GM12878 (cell line): ENCODE measurements around the gene TIMP3. TPM values are rescaled to one million over a fixed set of nuclear protein-coding genes. Genes with fewer than 3 reads are reported as not detected.

Experiments
- ATAC-seq: fragments of 200-7000 bp; cut with Tn5 transposase; 3 replicates; pipeline ENCODE4 v1.9.1; 2020; ENCODE audit warnings: mild to moderate bottlenecking, moderate library complexity
- BruUV-seq: library from RNA; stranded (reverse); fragments of 400-500 nt; replicated peaks from 2 replicates; lab custom pipeline; 2021; lab: Mats Ljungman, UMichigan
- CTCF ChIA-PET: fragments of 300-600 bp; sonication (Branson Sonifier 250); formaldehyde crosslinking; extraction: SDS; loops from one replicate; lab custom pipeline; 2021; ENCODE audit warnings: inconsistent platforms; lab: Yijun Ruan, JAX
- POLR2A ChIA-PET: fragments of 350-600 bp; formaldehyde crosslinking; extraction: SDS; loops from one replicate; lab custom pipeline; 2021; ENCODE audit warnings: inconsistent platforms; lab: Charles Lee
- RAD21 ChIA-PET: fragments of 300-600 bp; sonication (Branson Sonifier 250); formaldehyde crosslinking; loops from one replicate; lab custom pipeline; 2023; ENCODE audit warnings: antibody characterized with exemption; ENCODE audit not compliant: unreplicated experiment; lab: Charles Lee
- SMC1A ChIA-PET: fragments of 300-600 bp; sonication (Branson Sonifier 250); formaldehyde crosslinking; loops from one replicate; lab custom pipeline; 2023; ENCODE audit not compliant: unreplicated experiment, uncharacterized antibody; lab: Charles Lee
- DNase-seq: peaks from one replicate; pipeline ENCODE4 v3.0.0-alpha.2; 2011; ENCODE audit warnings: low read depth, low spot score
- FAIRE-seq: peaks from 3 replicates; lab custom pipeline; 2011; peaks lifted over from hg19 to GRCh38; lab: Jason Lieb, UNC
- H2AFZ ChIP-seq: 2 replicates; pipeline ENCODE4 v1.6.0; 2011; ENCODE audit warnings: low read depth, low read length, control low read depth; ENCODE audit not compliant: control insufficient read depth
- H3K27ac ChIP-seq: 2 replicates; pipeline ENCODE4 v1.5.1; 2011; ENCODE audit warnings: control low read depth; ENCODE audit not compliant: control insufficient read depth, insufficient read depth
- H3K27me3 ChIP-seq, 2 experiments: replicated peaks in 1 of 2; 2 replicates each; pipeline versions ENCODE4 v1.6.0 to v1.6.1; 2011; ENCODE audit warnings: low read length in 1 of 2; ENCODE audit not compliant: control insufficient read depth in 2 of 2, insufficient read depth in 2 of 2
- H3K36me3 ChIP-seq, 2 experiments: 2 replicates each; pipeline ENCODE4 v1.5.1; 2011; ENCODE audit warnings: low read length in 1 of 2; ENCODE audit not compliant: control insufficient read depth in 2 of 2, insufficient read depth in 2 of 2
- H3K4me1 ChIP-seq: 2 replicates; pipeline ENCODE4 v1.6.1; 2011; ENCODE audit warnings: mild to moderate bottlenecking, low read length, moderate library complexity, mixed read lengths; ENCODE audit not compliant: control insufficient read depth, insufficient read depth
- H3K4me2 ChIP-seq: 2 replicates; pipeline ENCODE4 v1.6.0; 2011; ENCODE audit warnings: control low read depth; ENCODE audit not compliant: control insufficient read depth, insufficient read depth
- H3K4me3 ChIP-seq: fragments of 200-600 bp; sonication (generic); 2 replicates; pipeline ENCODE4 v1.5.1; 2016
- H3K79me2 ChIP-seq: 2 replicates; pipeline ENCODE4 v1.6.0; 2011; ENCODE audit warnings: low read length; ENCODE audit not compliant: control insufficient read depth, insufficient read depth
- H3K9ac ChIP-seq: 2 replicates; pipeline ENCODE4 v1.8.0; 2011; ENCODE audit warnings: low read length, control low read depth, mixed read lengths; ENCODE audit not compliant: control insufficient read depth, insufficient read depth
- H3K9me3 ChIP-seq: replicated peaks from 3 replicates; pipeline ENCODE4 v1.5.1; 2011; ENCODE audit warnings: mild to moderate bottlenecking, low read length; ENCODE audit not compliant: control insufficient read depth, insufficient read depth
- H4K20me1 ChIP-seq: 2 replicates; pipeline ENCODE4 v1.6.0; 2011; ENCODE audit not compliant: control insufficient read depth, insufficient read depth
- ATF7 ChIP-seq: fragments of 450-650 bp; IDR thresholded peaks from 2 replicates; pipeline ENCODE4 v1.6.1; 2016; ENCODE audit warnings: low read depth, mild to moderate bottlenecking
- CBX3 ChIP-seq: fragments of 200-600 bp; sonication (generic); IDR thresholded peaks from 2 replicates; pipeline ENCODE4 v1.6.1; 2016; ENCODE audit warnings: low read depth, borderline replicate concordance
- CHD2 ChIP-seq: IDR thresholded peaks from 2 replicates; pipeline ENCODE4 v1.6.1; 2011; ENCODE audit warnings: low read depth, low read length, improper control_type of control experiment, borderline replicate concordance
- EGR1 ChIP-seq, 2 experiments: IDR thresholded peaks; 1 replicate in 1 of 2; 2 replicates in 1 of 2; pipeline ENCODE4 v1.6.1; 2011 to 2012; ENCODE audit warnings: low read depth in 2 of 2, low read length in 2 of 2, borderline replicate concordance in 1 of 2, mild to moderate bottlenecking in 1 of 2, moderate library complexity in 1 of 2
- FOXM1 ChIP-seq: IDR thresholded peaks from 2 replicates; pipeline ENCODE4 v1.6.1; 2012; ENCODE audit warnings: low read depth, mild to moderate bottlenecking, inconsistent platforms, low read length, moderate library complexity
- IKZF2 ChIP-seq, 2 experiments: fragments of 450-650 bp; IDR thresholded peaks; 2 replicates each; pipeline ENCODE4 v1.6.1; 2017; ENCODE audit warnings: mild to moderate bottlenecking in 2 of 2, moderate library complexity in 2 of 2
- JUND ChIP-seq: IDR thresholded peaks from 2 replicates; pipeline ENCODE4 v1.6.1; 2012; ENCODE audit warnings: low read depth, mild to moderate bottlenecking, low read length, improper control_type of control experiment, moderate library complexity
- KAT2A ChIP-seq: conservative IDR thresholded peaks from 2 replicates; pipeline ENCODE4 v1.6.1; 2011; ENCODE audit warnings: low read depth, low read length; ENCODE audit not compliant: control insufficient read depth
- RAD51 ChIP-seq: fragments of 450-650 bp; IDR thresholded peaks from 2 replicates; pipeline ENCODE4 v1.6.1; 2016; ENCODE audit warnings: moderate library complexity, mild to moderate bottlenecking, inconsistent platforms
- RCOR1 ChIP-seq: conservative IDR thresholded peaks from 2 replicates; pipeline ENCODE4 v1.6.1; 2012; ENCODE audit warnings: low read depth, low read length, improper control_type of control experiment
- SMAD5 ChIP-seq: IDR thresholded peaks from 2 replicates; pipeline ENCODE4 v1.6.1; 2016; ENCODE audit warnings: antibody characterized with exemption, low read depth
- STAT1 ChIP-seq: fragments of 450-650 bp; conservative IDR thresholded peaks from 2 replicates; pipeline ENCODE4 v1.6.1; 2014; ENCODE audit warnings: antibody characterized with exemption, mild to moderate bottlenecking
- TCF7 ChIP-seq: IDR thresholded peaks from 2 replicates; pipeline ENCODE4 v1.6.1; 2014; ENCODE audit warnings: antibody characterized with exemption, borderline replicate concordance
- ZNF217 ChIP-seq: fragments of 450-650 bp; IDR thresholded peaks from 2 replicates; pipeline ENCODE4 v1.6.1; 2017; ENCODE audit warnings: antibody characterized with exemption, mild to moderate bottlenecking
- ZSCAN29 ChIP-seq: fragments of 450-650 bp; IDR thresholded peaks from 2 replicates; pipeline ENCODE4 v1.6.1; 2017; ENCODE audit warnings: mild to moderate bottlenecking, moderate library complexity
- WGBS: methylation state at CpG from one replicate; pipeline ENCODE4 v1.1.6; 2016; ENCODE audit warnings: low lambda C conversion rate; ENCODE audit not compliant: insufficient replicate concordance, insufficient coverage; ENCODE audit errors: missing lambda C conversion rate; 5-methylcytosine and 5-hydroxymethylcytosine counted together
- in situ Hi-C: fragments of 300-500 bp; cut with MboI; formaldehyde crosslinking; loops from 9 replicates; pipeline ENCODE4 v1.14.3; 2018; ENCODE audit warnings: mixed read lengths
- intact Hi-C: fragments of 100-400 bp; cut with micrococcal nuclease; formaldehyde crosslinking; loops from one replicate; pipeline ENCODE4 v1.14.2; 2022; ENCODE audit not compliant: unreplicated experiment
- polyA plus RNA-seq, 11 experiments: library from polyadenylated mRNA; depleted of rRNA in 4 of 11; unstranded in 6 of 11; stranded (reverse) in 5 of 11; fragments of >200 nt; fragmentation: Nextera tagmentation in 4 of 11; fragmentation: Illumina TruSeq in 1 of 11; extraction: Ambion mirVana in 4 of 11; extraction: Trizol in 1 of 11; gene quantifications; 1 replicate in 1 of 11; 2 replicates in 10 of 11; pipeline versions ENCODE4 v1.2.1 to v1.2.3, GENCODE V29; 2011 to 2016; ENCODE audit warnings: inconsistent platforms in 2 of 11, missing spikeins in 2 of 11, low read depth in 1 of 11
- total RNA-seq, 4 experiments: library from RNA; depleted of rRNA in 3 of 4; stranded (reverse); fragments of >200 nt in 3 of 4; fragmentation: Illumina TruSeq in 1 of 4; extraction: Trizol in 1 of 4; gene quantifications; 2 replicates each; pipeline versions ENCODE4 v1.2.1 to v1.2.3, GENCODE V29; 2013 to 2021
- TF ChIP-seq, protein P1 (sequence below): IDR thresholded peaks from 2 replicates; pipeline ENCODE4 v1.6.1; 2011; ENCODE audit warnings: mild to moderate bottlenecking, low read depth, low read length, moderate library complexity; ENCODE audit not compliant: insufficient replicate concordance
- TF ChIP-seq, protein P2 (sequence below): fragments of 450-650 bp; IDR thresholded peaks from 2 replicates; pipeline ENCODE4 v1.6.1; 2016; ENCODE audit warnings: mild to moderate bottlenecking
- TF ChIP-seq, protein P3 (sequence below): IDR thresholded peaks from 2 replicates; pipeline ENCODE4 v1.6.1; 2011; ENCODE audit warnings: borderline replicate concordance, low read depth, mild to moderate bottlenecking, moderate library complexity, low read length; ENCODE audit not compliant: insufficient read depth, poor library complexity, severe bottlenecking

Gene TIMP3
- total and polyA plus RNA-seq, 10 of the 15 experiments (the other 5 are each of a cell fraction or from before 2014, with no cell fraction given), result 0.01 to 0.74 (median 0.27) TPM; not detected in 5

- no peak for ATAC-seq
- no peak for DNase-seq
- H3K9me3 ChIP-seq, result no peaks in the 10 kb centered on the region
Measured at GRCh38 chr22:32842486-32842885, 41.0 kb downstream of the TIMP3 start.

GRCh38 chr22:32843300-32843699 is 41.8 kb downstream of the TIMP3 start:
- no peak overlapping the region for H3K27ac ChIP-seq
- no peaks in the 10 kb centered on the region for H3K4me1 ChIP-seq
- H3K9me3 ChIP-seq, result no peaks in the 10 kb centered on the region
- CTCF ChIA-PET, result no interaction called here
- FAIRE-seq, result no peak
- BruUV-seq, result no TSS peak
- no peaks in the 10 kb centered on the region for H4K20me1 ChIP-seq
- DNase-seq, result no peak
- POLR2A ChIA-PET, result no interaction called here
- H3K9ac ChIP-seq, result no peak overlapping the region
- intact Hi-C loops (no loop called here), in situ Hi-C loops (loop anchor here (5.0 kb wide), 1 partner anchor 51 kb away; no protein-coding TSS in a partner anchor)
- H3K27me3 ChIP-seq, result peaks cover 3 to 4% of the 10 kb centered on the region in 2 experiments; a peak in 2 of 4 replicates
- no peaks in the 10 kb centered on the region for H3K36me3 ChIP-seq
- SMC1A ChIA-PET, result no interaction called here
- RAD21 ChIA-PET, result no interaction called here
- WGBS, result 2% methylated on average over 8 of the region's 8 CpGs
- ATAC-seq, result no peak
- no peaks in the 10 kb centered on the region for H3K79me2 ChIP-seq
- no peak overlapping the region for H3K4me2 ChIP-seq
- no peak overlapping the region for H2AFZ ChIP-seq
- H3K4me3 ChIP-seq, result no peak overlapping the region
- TF ChIP-seq, protein P1, sequence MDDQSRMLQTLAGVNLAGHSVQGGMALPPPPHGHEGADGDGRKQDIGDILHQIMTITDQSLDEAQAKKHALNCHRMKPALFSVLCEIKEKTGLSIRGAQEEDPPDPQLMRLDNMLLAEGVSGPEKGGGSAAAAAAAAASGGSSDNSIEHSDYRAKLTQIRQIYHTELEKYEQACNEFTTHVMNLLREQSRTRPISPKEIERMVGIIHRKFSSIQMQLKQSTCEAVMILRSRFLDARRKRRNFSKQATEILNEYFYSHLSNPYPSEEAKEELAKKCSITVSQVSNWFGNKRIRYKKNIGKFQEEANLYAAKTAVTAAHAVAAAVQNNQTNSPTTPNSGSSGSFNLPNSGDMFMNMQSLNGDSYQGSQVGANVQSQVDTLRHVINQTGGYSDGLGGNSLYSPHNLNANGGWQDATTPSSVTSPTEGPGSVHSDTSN, result no peak
- TF ChIP-seq FOXM1 (no peak), RAD51 (no peak), CHD2 (no peak), ZNF217 (no peak), ATF7 (no peak)
- TF ChIP-seq, protein P2, sequence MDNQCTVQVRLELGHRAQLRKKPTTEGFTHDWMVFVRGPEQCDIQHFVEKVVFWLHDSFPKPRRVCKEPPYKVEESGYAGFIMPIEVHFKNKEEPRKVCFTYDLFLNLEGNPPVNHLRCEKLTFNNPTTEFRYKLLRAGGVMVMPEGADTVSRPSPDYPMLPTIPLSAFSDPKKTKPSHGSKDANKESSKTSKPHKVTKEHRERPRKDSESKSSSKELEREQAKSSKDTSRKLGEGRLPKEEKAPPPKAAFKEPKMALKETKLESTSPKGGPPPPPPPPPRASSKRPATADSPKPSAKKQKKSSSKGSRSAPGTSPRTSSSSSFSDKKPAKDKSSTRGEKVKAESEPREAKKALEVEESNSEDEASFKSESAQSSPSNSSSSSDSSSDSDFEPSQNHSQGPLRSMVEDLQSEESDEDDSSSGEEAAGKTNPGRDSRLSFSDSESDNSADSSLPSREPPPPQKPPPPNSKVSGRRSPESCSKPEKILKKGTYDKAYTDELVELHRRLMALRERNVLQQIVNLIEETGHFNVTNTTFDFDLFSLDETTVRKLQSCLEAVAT, result no peak

More at GRCh38 chr22:32842486-32842885, 41.0 kb downstream of the TIMP3 start:
- H2AFZ ChIP-seq, result no peak overlapping the region
- no peak overlapping the region for H3K4me2 ChIP-seq
- ChIA-PET SMC1A (no interaction called here), POLR2A (no interaction called here), CTCF (no interaction called here), RAD21 (no interaction called here)
- in situ Hi-C loops (loop anchor here (5.0 kb wide), 1 partner anchor 50 kb away; no protein-coding TSS in a partner anchor), intact Hi-C loops (no loop called here)
- no peak for TF ChIP-seq ZSCAN29
- no peak for TF ChIP-seq TCF7
- no peak for TF ChIP-seq SMAD5
- no peak for TF ChIP-seq STAT1
- TF ChIP-seq CBX3, result no peak
- no peak for TF ChIP-seq JUND
- TF ChIP-seq, protein P3, sequence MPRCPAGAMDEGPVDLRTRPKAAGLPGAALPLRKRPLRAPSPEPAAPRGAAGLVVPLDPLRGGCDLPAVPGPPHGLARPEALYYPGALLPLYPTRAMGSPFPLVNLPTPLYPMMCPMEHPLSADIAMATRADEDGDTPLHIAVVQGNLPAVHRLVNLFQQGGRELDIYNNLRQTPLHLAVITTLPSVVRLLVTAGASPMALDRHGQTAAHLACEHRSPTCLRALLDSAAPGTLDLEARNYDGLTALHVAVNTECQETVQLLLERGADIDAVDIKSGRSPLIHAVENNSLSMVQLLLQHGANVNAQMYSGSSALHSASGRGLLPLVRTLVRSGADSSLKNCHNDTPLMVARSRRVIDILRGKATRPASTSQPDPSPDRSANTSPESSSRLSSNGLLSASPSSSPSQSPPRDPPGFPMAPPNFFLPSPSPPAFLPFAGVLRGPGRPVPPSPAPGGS, result no peak
- no peak for TF ChIP-seq EGR1 (IDR thresholded peaks at IDR 0.05; ENCODE audit: borderline replicate concordance in 1 of 2, low read depth in 2 of 2, low read length in 2 of 2)
- no peak for TF ChIP-seq KAT2A
- no peak for TF ChIP-seq RCOR1
- TF ChIP-seq IKZF2 (IDR thresholded peaks at IDR 0.05), result no peak
- no peak for TF ChIP-seq ZNF217
- FAIRE-seq, result no peak
- no TSS peak for BruUV-seq
- 7% methylated on average over 4 of the region's 4 CpGs for WGBS
- no peak overlapping the region for H3K9ac ChIP-seq
- H3K4me3 ChIP-seq, result no peak overlapping the region
- no peaks in the 10 kb centered on the region for H3K4me1 ChIP-seq
- H3K36me3 ChIP-seq, result no peaks in the 10 kb centered on the region
- peaks cover 3 to 4% of the 10 kb centered on the region in 2 experiments; a peak in 2 of 4 replicates for H3K27me3 ChIP-seq
- no peaks in the 10 kb centered on the region for H3K79me2 ChIP-seq
- H3K27ac ChIP-seq, result no peak overlapping the region
- H4K20me1 ChIP-seq, result no peaks in the 10 kb centered on the region
